DOHH2 (cell line): ENCODE results near the gene DNAJC18.

Experiments used
- EZH2phosphoT487 ChIP-seq: fragments of 200-600 bp; sonication (generic); IDR thresholded peaks from 2 replicates; pipeline ENCODE4 v1.6.1; 2017; ENCODE audit warnings: borderline replicate concordance, mild to moderate bottlenecking, antibody characterized with exemption, low read length, moderate library complexity, mixed read lengths
- TF ChIP-seq, protein P1 (sequence below): fragments of 200-600 bp; sonication (generic); IDR thresholded peaks from one replicate; pipeline ENCODE4 v1.5.1; 2014; ENCODE audit warnings: antibody characterized with exemption, mild to moderate bottlenecking, low read depth, low read length; ENCODE audit not compliant: poor library complexity, severe bottlenecking

DNA sequence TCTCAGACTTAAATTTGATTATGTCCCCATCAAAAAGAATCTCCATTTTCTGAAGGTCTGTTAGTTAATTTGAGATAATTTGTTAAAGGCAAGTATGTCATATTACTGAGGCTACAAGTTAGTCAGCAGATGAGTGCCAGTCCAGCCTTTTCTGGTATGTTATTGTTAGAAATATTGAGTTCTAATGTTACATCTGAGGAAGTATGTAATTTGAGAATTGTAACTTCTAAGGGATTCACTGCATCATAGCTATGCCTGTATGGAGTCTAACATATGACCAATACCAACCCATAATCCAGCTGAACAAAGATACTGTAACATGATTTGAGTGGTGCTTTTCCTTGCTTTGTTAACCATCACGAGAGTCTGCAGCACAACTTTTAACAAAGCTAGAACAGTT is 70.1 kb downstream of the DNAJC18 start:
- no peak for TF ChIP-seq EZH2phosphoT487
- TF ChIP-seq, protein P1, sequence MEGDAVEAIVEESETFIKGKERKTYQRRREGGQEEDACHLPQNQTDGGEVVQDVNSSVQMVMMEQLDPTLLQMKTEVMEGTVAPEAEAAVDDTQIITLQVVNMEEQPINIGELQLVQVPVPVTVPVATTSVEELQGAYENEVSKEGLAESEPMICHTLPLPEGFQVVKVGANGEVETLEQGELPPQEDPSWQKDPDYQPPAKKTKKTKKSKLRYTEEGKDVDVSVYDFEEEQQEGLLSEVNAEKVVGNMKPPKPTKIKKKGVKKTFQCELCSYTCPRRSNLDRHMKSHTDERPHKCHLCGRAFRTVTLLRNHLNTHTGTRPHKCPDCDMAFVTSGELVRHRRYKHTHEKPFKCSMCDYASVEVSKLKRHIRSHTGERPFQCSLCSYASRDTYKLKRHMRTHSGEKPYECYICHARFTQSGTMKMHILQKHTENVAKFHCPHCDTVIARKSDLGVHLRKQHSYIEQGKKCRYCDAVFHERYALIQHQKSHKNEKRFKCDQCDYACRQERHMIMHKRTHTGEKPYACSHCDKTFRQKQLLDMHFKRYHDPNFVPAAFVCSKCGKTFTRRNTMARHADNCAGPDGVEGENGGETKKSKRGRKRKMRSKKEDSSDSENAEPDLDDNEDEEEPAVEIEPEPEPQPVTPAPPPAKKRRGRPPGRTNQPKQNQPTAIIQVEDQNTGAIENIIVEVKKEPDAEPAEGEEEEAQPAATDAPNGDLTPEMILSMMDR: no peak
